GM23248 (cell line): Measurements from ENCODE around the gene FAM193A. TPM values are rescaled to one million over a fixed set of nuclear protein-coding genes. Genes with fewer than 3 reads are reported as not detected.

Experiments
- DNase-seq: peaks from one replicate; pipeline ENCODE4 v3.0.0-alpha.2; 2015
- H2AFZ ChIP-seq: fragments of 200-600 bp; sonication (generic); 2 replicates; pipeline ENCODE4 v1.6.1; 2016; ENCODE audit warnings: antibody characterized with exemption
- H3F3A ChIP-seq: fragments of 200-600 bp; sonication (generic); 2 replicates; pipeline ENCODE4 v1.6.1; 2016; ENCODE audit warnings: mild to moderate bottlenecking, antibody characterized with exemption, mixed run types; ENCODE audit not compliant: insufficient read depth
- H3K27ac ChIP-seq: fragments of 200-600 bp; sonication (generic); 2 replicates; pipeline ENCODE4 v1.5.1; 2016; ENCODE audit warnings: mild to moderate bottlenecking
- H3K27me3 ChIP-seq: fragments of 200-600 bp; sonication (generic); replicated peaks from 2 replicates; pipeline ENCODE4 v1.6.1; 2016; ENCODE audit warnings: mild to moderate bottlenecking; ENCODE audit not compliant: insufficient read depth
- H3K36me3 ChIP-seq: fragments of 200-600 bp; sonication (generic); 2 replicates; pipeline ENCODE4 v1.6.1; 2016; ENCODE audit warnings: low read depth, mild to moderate bottlenecking
- H3K4me1 ChIP-seq: fragments of 200-600 bp; sonication (generic); 2 replicates; pipeline ENCODE4 v1.6.1; 2016; ENCODE audit warnings: mild to moderate bottlenecking; ENCODE audit not compliant: insufficient read depth
- H3K4me2 ChIP-seq: fragments of 200-600 bp; sonication (generic); one replicate; pipeline ENCODE4 v1.6.1; 2016; ENCODE audit warnings: mild to moderate bottlenecking; ENCODE audit not compliant: unreplicated experiment
- H3K4me3 ChIP-seq: fragments of 200-600 bp; sonication (generic); 2 replicates; pipeline ENCODE4 v1.5.1; 2016; ENCODE audit warnings: mild to moderate bottlenecking
- H3K79me2 ChIP-seq: fragments of 200-600 bp; sonication (generic); 2 replicates; pipeline ENCODE4 v1.6.1; 2016; ENCODE audit warnings: mild to moderate bottlenecking; ENCODE audit not compliant: insufficient read depth
- H3K9ac ChIP-seq: fragments of 200-600 bp; sonication (generic); 2 replicates; pipeline ENCODE4 v1.6.1; 2016; ENCODE audit warnings: mild to moderate bottlenecking
- H3K9me2 ChIP-seq: fragments of 200-600 bp; sonication (generic); 2 replicates; pipeline ENCODE4 v1.6.1; 2016; ENCODE audit warnings: mixed run types, mild to moderate bottlenecking, moderate library complexity; ENCODE audit not compliant: insufficient read depth
- H3K9me3 ChIP-seq: fragments of 200-600 bp; sonication (generic); one replicate; pipeline ENCODE4 v1.6.1; 2017; ENCODE audit warnings: low read depth
- H4K20me1 ChIP-seq: fragments of 200-600 bp; sonication (generic); 2 replicates; pipeline ENCODE4 v1.6.0; 2016; ENCODE audit not compliant: insufficient read depth
- EZH2 ChIP-seq: fragments of 200-600 bp; sonication (generic); IDR thresholded peaks from 2 replicates; pipeline ENCODE4 v1.6.1; 2018; ENCODE audit warnings: antibody characterized with exemption, mild to moderate bottlenecking; ENCODE audit not compliant: insufficient read depth, poor library complexity, severe bottlenecking
- EZH2phosphoT487 ChIP-seq: fragments of 200-600 bp; sonication (generic); IDR thresholded peaks from 2 replicates; pipeline ENCODE4 v1.6.1; 2018; ENCODE audit warnings: antibody characterized with exemption, moderate library complexity, mild to moderate bottlenecking, low read depth; ENCODE audit not compliant: insufficient read depth
- WGBS, 2 experiments: methylation state at CpG; one replicate each; pipeline ENCODE4 v1.1.6; 2015 to 2017; ENCODE audit warnings: low lambda C conversion rate in 2 of 2, low coverage in 1 of 2; ENCODE audit errors: missing lambda C conversion rate in 2 of 2; 5-methylcytosine and 5-hydroxymethylcytosine counted together
- in situ Hi-C: fragments of 300-500 bp; cut with MboI; formaldehyde crosslinking; loops from 2 replicates; pipeline ENCODE4 v1.15.0; 2020
- polyA plus RNA-seq: library from polyadenylated mRNA; unstranded; fragments of >200 nt; fragmentation: Nextera tagmentation; extraction: Ambion mirVana; gene quantifications from 2 replicates; pipeline ENCODE4 v1.2.1, GENCODE V29; 2016
- total RNA-seq: library from RNA; depleted of rRNA; stranded (reverse); fragments of >200 nt; shearing (Covaris generic); gene quantifications from 2 replicates; pipeline ENCODE4 v1.2.3, GENCODE V29; 2014

Gene FAM193A
- total and polyA plus RNA-seq, 2 experiments from 2014 or later, result 5.0 to 19.0 TPM

DNA sequence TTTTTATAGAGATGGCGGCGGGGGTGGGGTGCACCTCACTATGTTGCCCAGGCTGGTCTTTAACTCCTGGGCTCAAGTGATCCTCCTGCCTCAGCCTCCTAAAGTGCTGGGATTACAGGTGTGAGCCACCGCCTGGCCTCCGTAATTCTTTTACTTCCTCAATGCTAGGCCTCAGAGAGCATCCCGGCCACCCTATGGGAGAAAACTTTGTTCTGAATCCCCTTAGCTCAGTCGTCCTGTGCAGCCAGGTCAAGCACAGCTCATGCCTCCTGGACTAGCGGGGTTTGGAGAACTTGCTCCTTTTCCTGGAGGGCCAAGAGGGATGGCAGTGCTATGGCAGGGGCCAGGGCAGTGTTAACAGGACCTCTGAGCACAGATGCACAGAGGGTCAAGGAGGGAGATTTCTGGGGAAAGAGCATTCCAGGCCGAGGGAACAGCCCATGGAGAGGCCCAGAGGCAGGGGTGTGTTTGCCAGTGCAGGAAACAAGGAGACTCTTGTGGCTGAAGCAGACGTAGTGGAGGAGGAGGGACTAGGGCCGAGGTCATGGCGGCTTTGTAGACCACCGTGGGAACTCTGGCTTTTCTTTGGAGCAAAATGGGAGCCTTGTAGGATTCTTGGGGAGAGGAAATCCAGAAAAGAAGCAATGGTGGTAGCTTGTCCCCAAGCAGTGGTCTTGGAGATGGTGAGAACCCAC, 229.5 kb downstream of the FAM193A start:
- Histone ChIP-seq H3K9ac (no peak overlapping the region), H3K4me3 (no peak overlapping the region), H3K27ac (no peak overlapping the region), H3K9me3 (no peaks in the 10 kb centered on the region), H3F3A (peaks cover 3% of the 10 kb centered on the region; the same call in 1 of the 2 replicates), H3K4me1 (no peaks in the 10 kb centered on the region), H3K4me2 (no peak overlapping the region), H3K27me3 (no peaks in the 10 kb centered on the region), H2AFZ (no peak overlapping the region), H3K9me2 (no peaks in the 10 kb centered on the region), H3K79me2 (no peaks in the 10 kb centered on the region), H4K20me1 (no peaks in the 10 kb centered on the region), H3K36me3 (no peaks in the 10 kb centered on the region)
- no peak for DNase-seq
- 90 to 91% methylated on average over 12 of the region's 12 CpGs for WGBS, 2 experiments
- in situ Hi-C loops, result no loop called here
- no peak for TF ChIP-seq EZH2
- no peak for TF ChIP-seq EZH2phosphoT487

DNA sequence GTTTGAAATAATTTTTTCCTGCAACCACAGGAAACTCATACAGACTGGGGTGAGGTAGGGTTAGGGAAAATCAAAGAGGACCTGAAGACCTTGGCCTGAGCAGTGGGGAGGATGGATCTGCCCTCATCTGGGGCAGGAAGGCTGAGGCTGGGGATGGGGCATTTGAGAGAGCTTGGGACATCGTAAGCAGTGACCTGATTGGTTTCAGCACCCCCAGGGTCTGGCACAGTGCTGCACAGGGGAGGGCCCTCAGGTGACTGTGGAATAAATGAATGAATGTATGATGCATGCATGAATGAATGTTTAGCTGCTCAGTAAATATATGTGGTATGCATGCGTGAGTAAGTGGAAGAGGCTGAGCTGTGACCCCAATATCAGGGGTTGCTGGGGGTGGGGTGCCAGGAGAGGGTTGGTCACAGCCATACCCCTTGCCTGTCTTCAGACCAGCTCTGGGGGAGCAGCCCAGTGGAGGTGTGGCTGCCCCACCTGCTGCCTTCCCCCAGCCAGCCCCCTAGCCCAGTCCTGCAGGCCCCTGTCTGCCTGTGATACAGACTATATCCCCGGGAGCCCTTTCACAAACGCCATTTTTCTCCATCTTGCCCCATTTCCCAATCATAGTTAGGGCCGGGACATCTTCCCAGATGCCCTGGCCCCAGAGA, 230.7 kb downstream of the FAM193A start:
- no peak overlapping the region for H3K27ac ChIP-seq
- no peaks in the 10 kb centered on the region for H4K20me1 ChIP-seq
- H3K4me1 ChIP-seq, result no peaks in the 10 kb centered on the region
- H3F3A ChIP-seq, result peaks cover 3% of the 10 kb centered on the region; the same call in 1 of the 2 replicates
- DNase-seq, result no peak
- H3K4me2 ChIP-seq, result no peak overlapping the region
- no peak overlapping the region for H2AFZ ChIP-seq
- H3K4me3 ChIP-seq, result no peak overlapping the region
- WGBS, 2 experiments, result 46 to 61% methylated on average over 5 of the region's 5 CpGs
- in situ Hi-C loops, result no loop called here
- no peaks in the 10 kb centered on the region for H3K36me3 ChIP-seq
- no peak overlapping the region for H3K9ac ChIP-seq
- TF ChIP-seq EZH2phosphoT487 (no peak), EZH2 (no peak)
- H3K9me3 ChIP-seq, result no peaks in the 10 kb centered on the region
- no peaks in the 10 kb centered on the region for H3K79me2 ChIP-seq
- no peaks in the 10 kb centered on the region for H3K9me2 ChIP-seq
- H3K27me3 ChIP-seq, result no peaks in the 10 kb centered on the region

DNA sequence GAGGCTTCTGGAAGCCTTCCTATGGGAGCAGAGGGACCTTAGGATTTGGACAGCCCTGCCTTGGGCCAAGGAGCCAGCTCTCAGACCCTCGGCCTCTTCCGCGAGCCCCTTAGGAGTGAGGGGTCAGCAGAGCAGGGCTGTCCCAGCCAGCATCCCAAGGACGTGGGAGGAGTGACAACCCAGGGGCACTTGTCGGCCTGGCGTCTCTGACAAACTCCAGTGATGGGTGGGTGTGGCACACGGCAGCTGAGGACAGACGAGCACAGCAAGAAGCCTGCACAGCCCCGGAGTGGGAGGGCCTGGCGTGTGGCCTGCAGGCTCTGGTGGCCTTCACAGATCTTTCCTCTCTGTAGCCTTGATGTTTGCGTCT, 231.2 kb downstream of the FAM193A start:
- DNase-seq, result no peak

DNA sequence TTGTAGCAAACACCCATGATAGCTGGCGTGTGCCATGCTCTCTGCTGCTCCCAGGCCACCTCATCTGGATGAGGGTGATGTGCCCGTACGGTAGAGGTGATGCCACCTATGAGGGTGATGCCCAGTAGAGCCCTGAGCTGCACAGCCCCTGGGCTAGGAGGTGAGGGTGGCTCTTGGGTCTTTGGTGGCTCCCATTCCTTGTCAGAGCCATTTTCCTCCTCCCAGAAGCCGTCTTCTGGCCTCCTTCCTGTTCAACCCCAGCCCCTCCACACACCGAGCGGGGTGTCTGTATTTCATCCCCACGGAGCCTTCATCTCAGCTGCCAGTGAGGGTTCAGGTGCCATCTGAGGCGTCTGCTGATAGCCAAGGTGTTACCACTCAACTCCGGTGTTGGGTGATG, 231.7 kb downstream of the FAM193A start:
- WGBS, 2 experiments, result 82 to 85% methylated on average over 9 of the region's 9 CpGs
- TF ChIP-seq EZH2phosphoT487 (no peak), EZH2 (no peak)
- in situ Hi-C loops, result no loop called here

More for the DNA sequence above, 231.2 kb downstream of the FAM193A start:
- Histone ChIP-seq H3K4me3 (no peak overlapping the region), H3K27me3 (no peaks in the 10 kb centered on the region), H3K79me2 (no peaks in the 10 kb centered on the region), H3K4me1 (no peaks in the 10 kb centered on the region), H3K4me2 (no peak overlapping the region), H3K9me2 (no peaks in the 10 kb centered on the region), H2AFZ (no peak overlapping the region), H3F3A (peaks cover 3% of the 10 kb centered on the region; the same call in 1 of the 2 replicates), H4K20me1 (no peaks in the 10 kb centered on the region), H3K27ac (no peak overlapping the region), H3K9me3 (no peaks in the 10 kb centered on the region), H3K9ac (no peak overlapping the region), H3K36me3 (no peaks in the 10 kb centered on the region)
- TF ChIP-seq EZH2, result no peak
- TF ChIP-seq EZH2phosphoT487, result no peak
- WGBS, 2 experiments, result 37 to 41% methylated on average over 11 of the region's 11 CpGs
- in situ Hi-C loops, result no loop called here

More for the DNA sequence above, 231.7 kb downstream of the FAM193A start:
- Histone ChIP-seq H2AFZ (no peak overlapping the region), H3K9me2 (no peaks in the 10 kb centered on the region), H3K36me3 (no peaks in the 10 kb centered on the region), H3K27ac (no peak overlapping the region), H3F3A (peaks cover 3% of the 10 kb centered on the region; the same call in 1 of the 2 replicates), H3K4me3 (no peak overlapping the region), H3K4me1 (no peaks in the 10 kb centered on the region), H3K4me2 (no peak overlapping the region), H3K79me2 (no peaks in the 10 kb centered on the region), H3K27me3 (no peaks in the 10 kb centered on the region), H4K20me1 (no peaks in the 10 kb centered on the region), H3K9ac (no peak overlapping the region), H3K9me3 (no peaks in the 10 kb centered on the region)
- no peak for DNase-seq
